Measurements from ENCODE around the gene GUCY2C.

GUCY2C gene

GRCh38 chr12:14654842-14655241, 41.6 kb downstream of the GUCY2C start:
- Histone ChIP-seq H3K4me1 (ENCODE audit: control insufficient read depth in 1 of 2, insufficient read depth in 1 of 2, low read depth in 1 of 2, low read length in 1 of 2) (no peaks in the 10 kb centered on the region), H3K27ac (no peak overlapping the region), H3K9me3 (no peaks in the 10 kb centered on the region), H3K4me3 (ENCODE audit: low read depth in 1 of 2, low read length in 1 of 2) (no peak overlapping the region), H3K36me3 (no peaks in the 10 kb centered on the region), H3K27me3 (peaks cover 9% of the 10 kb centered on the region)
- TF ChIP-seq CTCF (IDR thresholded peaks at IDR 0.05): no peak

GRCh38 chr12:14654416-14654815, 42.0 kb downstream of the GUCY2C start:
- H3K27me3 ChIP-seq: peaks cover 13% of the 10 kb centered on the region
- no peaks in the 10 kb centered on the region for H3K4me1 ChIP-seq (ENCODE audit: control insufficient read depth in 1 of 2, insufficient read depth in 1 of 2, low read depth in 1 of 2, low read length in 1 of 2)
- H3K4me3 ChIP-seq (ENCODE audit: low read depth in 1 of 2, low read length in 1 of 2): no peak overlapping the region
- no peak for TF ChIP-seq CTCF (IDR thresholded peaks at IDR 0.05)
- H3K9me3 ChIP-seq: no peaks in the 10 kb centered on the region
- H3K27ac ChIP-seq: no peak overlapping the region
- H3K36me3 ChIP-seq: no peaks in the 10 kb centered on the region

GRCh38 chr12:14652483-14652882, 43.9 kb downstream of the GUCY2C start:
- Histone ChIP-seq H3K27me3 (peaks cover 33% of the 10 kb centered on the region), H3K36me3 (no peaks in the 10 kb centered on the region), H3K9me3 (no peaks in the 10 kb centered on the region), H3K4me3 (ENCODE audit: low read depth in 1 of 2, low read length in 1 of 2) (no peak overlapping the region), H3K27ac (no peak overlapping the region), H3K4me1 (ENCODE audit: control insufficient read depth in 1 of 2, insufficient read depth in 1 of 2, low read depth in 1 of 2, low read length in 1 of 2) (no peaks in the 10 kb centered on the region)
- TF ChIP-seq CTCF (IDR thresholded peaks at IDR 0.05): no peak

- TF ChIP-seq CTCF (IDR thresholded peaks at IDR 0.05): no peak
- H3K27ac ChIP-seq: no peak overlapping the region
- no peaks in the 10 kb centered on the region for H3K9me3 ChIP-seq
Measured at GRCh38 chr12:14651371-14651770, 45.0 kb downstream of the GUCY2C start.

GRCh38 chr12:14650789-14651188, 45.6 kb downstream of the GUCY2C start:
- no peak for TF ChIP-seq CTCF (IDR thresholded peaks at IDR 0.05)
- H3K4me1 ChIP-seq (ENCODE audit: control insufficient read depth in 1 of 2, insufficient read depth in 1 of 2, low read depth in 1 of 2, low read length in 1 of 2): no peaks in the 10 kb centered on the region
- no peak overlapping the region for H3K27ac ChIP-seq
- no peaks in the 10 kb centered on the region for H3K9me3 ChIP-seq
- peaks cover 39% of the 10 kb centered on the region for H3K27me3 ChIP-seq
- H3K36me3 ChIP-seq: no peaks in the 10 kb centered on the region
- H3K4me3 ChIP-seq (ENCODE audit: low read depth in 1 of 2, low read length in 1 of 2): no peak overlapping the region

More at GRCh38 chr12:14651371-14651770, 45.0 kb downstream of the GUCY2C start:
- Histone ChIP-seq H3K4me3 (ENCODE audit: low read depth in 1 of 2, low read length in 1 of 2) (no peak overlapping the region), H3K36me3 (no peaks in the 10 kb centered on the region), H3K4me1 (ENCODE audit: control insufficient read depth in 1 of 2, insufficient read depth in 1 of 2, low read depth in 1 of 2, low read length in 1 of 2) (no peaks in the 10 kb centered on the region), H3K27me3 (peaks cover 39% of the 10 kb centered on the region)

Data from neutrophil (primary cell).